ENCODE results near the gene U2AF2.

The U2AF2 gene

DNA sequence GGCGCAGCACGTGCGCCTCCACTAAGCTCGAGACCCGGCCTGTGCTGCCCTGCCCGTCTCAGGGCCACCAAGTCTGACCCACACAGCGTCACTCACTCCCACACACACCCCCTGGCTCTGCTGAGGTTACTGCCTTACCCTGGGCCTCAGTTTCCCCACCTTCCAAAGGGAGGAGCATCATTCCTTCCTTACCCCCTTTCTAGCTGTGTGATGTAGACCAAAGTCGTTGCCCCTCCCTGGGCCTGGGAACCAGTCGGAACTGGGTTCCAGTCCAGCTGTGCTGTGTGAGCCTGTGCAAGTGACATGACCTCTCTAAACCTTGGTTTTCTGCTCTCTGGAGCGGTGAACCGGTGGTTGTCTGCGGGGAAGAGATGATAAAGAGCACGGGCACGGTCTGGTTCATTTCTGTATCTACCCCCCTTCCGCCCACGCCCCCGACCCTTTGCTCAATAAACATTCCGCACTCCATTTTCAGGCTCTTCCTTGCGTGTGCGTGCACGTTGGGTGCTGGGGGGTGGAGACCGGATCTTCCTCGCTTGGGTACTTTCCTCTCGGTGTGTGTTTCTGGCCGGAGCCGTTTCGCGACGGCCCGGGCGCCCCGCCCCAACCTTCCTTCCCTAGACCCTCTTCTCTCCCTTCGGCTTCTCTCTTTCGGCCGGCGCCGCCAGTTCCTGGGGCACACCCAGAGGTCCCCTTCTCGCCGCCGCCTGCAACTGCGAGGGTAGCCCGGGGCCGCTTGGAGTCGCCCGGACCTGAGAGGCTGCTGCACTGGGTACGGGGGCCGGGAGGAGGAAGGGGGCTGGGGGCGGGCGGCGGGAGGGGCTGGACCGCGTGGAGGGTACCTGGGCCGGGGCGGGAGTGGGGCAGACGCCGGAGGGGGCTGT lies 11.6 kb upstream of the U2AF2 start, which contains the start of gene ZNF581 (continued):
- TF ChIP-seq ZNF274 (IDR thresholded peaks at IDR 0.05; ENCODE audit: low read length) = no peak
- TF ChIP-seq ZNF274 (tag by site-specific recombination; IDR thresholded peaks at IDR 0.05; ENCODE audit: borderline replicate concordance) = no peak
- TF ChIP-seq ZNF621 (tag by site-specific recombination; IDR thresholded peaks at IDR 0.05) = no peak
- no peak for TF ChIP-seq ZNF211 (tag by site-specific recombination; IDR thresholded peaks at IDR 0.05; ENCODE audit: low read depth)
- TF ChIP-seq ZNF37A (tag by site-specific recombination; IDR thresholded peaks at IDR 0.05) = no peak
- TF ChIP-seq, protein P1, sequence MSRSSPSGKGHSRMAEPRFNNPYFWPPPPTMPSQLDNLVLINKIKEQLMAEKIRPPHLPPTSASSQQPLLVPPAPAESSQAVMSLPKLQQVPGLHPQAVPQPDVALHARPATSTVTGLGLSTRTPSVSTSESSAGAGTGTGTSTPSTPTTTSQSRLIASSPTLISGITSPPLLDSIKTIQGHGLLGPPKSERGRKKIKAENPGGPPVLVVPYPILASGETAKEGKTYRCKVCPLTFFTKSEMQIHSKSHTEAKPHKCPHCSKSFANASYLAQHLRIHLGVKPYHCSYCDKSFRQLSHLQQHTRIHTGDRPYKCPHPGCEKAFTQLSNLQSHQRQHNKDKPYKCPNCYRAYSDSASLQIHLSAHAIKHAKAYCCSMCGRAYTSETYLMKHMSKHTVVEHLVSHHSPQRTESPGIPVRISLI (tag by site-specific recombination; IDR thresholded peaks at IDR 0.05) = no peak
- TF ChIP-seq SP7 (tag by site-specific recombination; IDR thresholded peaks at IDR 0.05) = peak; percentile 90
- peak; percentile 43; the same call in 1 of the 2 replicates for TF ChIP-seq ZBTB8A (tag by site-specific recombination; IDR thresholded peaks at IDR 0.05)
- no peak for TF ChIP-seq ZFP41 (tag by site-specific recombination; IDR thresholded peaks at IDR 0.05; ENCODE audit: borderline replicate concordance)
- TF ChIP-seq, protein P2, sequence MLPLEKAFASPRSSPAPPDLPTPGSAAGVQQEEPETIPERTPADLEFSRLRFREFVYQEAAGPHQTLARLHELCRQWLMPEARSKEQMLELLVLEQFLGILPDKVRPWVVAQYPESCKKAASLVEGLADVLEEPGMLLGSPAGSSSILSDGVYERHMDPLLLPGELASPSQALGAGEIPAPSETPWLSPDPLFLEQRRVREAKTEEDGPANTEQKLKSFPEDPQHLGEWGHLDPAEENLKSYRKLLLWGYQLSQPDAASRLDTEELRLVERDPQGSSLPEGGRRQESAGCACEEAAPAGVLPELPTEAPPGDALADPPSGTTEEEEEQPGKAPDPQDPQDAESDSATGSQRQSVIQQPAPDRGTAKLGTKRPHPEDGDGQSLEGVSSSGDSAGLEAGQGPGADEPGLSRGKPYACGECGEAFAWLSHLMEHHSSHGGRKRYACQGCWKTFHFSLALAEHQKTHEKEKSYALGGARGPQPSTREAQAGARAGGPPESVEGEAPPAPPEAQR (tag by site-specific recombination; IDR thresholded peaks at IDR 0.05) = no peak; the same call in 1 of the 2 replicates
- peak; percentile 48; the same call in 1 of the 2 replicates for TF ChIP-seq WT1 (tag by site-specific recombination; IDR thresholded peaks at IDR 0.05)
- no peak for TF ChIP-seq ZNF140 (tag by site-specific recombination; IDR thresholded peaks at IDR 0.05)
- TF ChIP-seq, protein P3, sequence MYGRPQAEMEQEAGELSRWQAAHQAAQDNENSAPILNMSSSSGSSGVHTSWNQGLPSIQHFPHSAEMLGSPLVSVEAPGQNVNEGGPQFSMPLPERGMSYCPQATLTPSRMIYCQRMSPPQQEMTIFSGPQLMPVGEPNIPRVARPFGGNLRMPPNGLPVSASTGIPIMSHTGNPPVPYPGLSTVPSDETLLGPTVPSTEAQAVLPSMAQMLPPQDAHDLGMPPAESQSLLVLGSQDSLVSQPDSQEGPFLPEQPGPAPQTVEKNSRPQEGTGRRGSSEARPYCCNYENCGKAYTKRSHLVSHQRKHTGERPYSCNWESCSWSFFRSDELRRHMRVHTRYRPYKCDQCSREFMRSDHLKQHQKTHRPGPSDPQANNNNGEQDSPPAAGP (tag by site-specific recombination; IDR thresholded peaks at IDR 0.05) = peak; percentile 87
- TF ChIP-seq ZNF112 (tag by site-specific recombination; IDR thresholded peaks at IDR 0.05) = no peak
- TF ChIP-seq, protein P4, sequence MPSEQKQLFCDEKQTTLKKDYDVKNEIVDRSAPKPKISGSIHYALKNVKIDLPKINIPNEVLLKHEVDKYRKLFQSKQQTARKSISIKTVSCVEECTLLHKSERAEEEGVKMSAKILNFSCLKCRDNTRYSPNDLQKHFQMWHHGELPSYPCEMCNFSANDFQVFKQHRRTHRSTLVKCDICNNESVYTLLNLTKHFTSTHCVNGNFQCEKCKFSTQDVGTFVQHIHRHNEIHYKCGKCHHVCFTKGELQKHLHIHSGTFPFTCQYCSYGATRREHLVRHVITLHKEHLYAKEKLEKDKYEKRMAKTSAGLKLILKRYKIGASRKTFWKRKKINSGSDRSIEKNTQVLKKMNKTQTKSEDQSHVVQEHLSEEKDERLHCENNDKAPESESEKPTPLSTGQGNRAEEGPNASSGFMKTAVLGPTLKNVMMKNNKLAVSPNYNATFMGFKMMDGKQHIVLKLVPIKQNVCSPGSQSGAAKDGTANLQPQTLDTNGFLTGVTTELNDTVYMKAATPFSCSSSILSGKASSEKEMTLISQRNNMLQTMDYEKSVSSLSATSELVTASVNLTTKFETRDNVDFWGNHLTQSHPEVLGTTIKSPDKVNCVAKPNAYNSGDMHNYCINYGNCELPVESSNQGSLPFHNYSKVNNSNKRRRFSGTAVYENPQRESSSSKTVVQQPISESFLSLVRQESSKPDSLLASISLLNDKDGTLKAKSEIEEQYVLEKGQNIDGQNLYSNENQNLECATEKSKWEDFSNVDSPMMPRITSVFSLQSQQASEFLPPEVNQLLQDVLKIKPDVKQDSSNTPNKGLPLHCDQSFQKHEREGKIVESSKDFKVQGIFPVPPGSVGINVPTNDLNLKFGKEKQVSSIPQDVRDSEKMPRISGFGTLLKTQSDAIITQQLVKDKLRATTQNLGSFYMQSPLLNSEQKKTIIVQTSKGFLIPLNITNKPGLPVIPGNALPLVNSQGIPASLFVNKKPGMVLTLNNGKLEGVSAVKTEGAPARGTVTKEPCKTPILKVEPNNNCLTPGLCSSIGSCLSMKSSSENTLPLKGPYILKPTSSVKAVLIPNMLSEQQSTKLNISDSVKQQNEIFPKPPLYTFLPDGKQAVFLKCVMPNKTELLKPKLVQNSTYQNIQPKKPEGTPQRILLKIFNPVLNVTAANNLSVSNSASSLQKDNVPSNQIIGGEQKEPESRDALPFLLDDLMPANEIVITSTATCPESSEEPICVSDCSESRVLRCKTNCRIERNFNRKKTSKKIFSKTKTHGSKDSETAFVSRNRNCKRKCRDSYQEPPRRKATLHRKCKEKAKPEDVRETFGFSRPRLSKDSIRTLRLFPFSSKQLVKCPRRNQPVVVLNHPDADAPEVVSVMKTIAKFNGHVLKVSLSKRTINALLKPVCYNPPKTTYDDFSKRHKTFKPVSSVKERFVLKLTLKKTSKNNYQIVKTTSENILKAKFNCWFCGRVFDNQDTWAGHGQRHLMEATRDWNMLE (tag by site-specific recombination; conservative IDR thresholded peaks at IDR 0.05; ENCODE audit: low read depth) = peak; percentile 48; the same call in 1 of the 2 replicates
- no peak for TF ChIP-seq SETDB1 (IDR thresholded peaks at IDR 0.05; ENCODE audit: insufficient read length, low read length)
- no peak for TF ChIP-seq ZNF707 (tag by site-specific recombination; IDR thresholded peaks at IDR 0.05)
- peak; percentile 74; the same call in 1 of the 2 replicates for TF ChIP-seq HOXD13 (CRISPR knock-in tag; IDR thresholded peaks at IDR 0.05; ENCODE audit: borderline replicate concordance)
- TF ChIP-seq ZNF558 (tag by site-specific recombination; IDR thresholded peaks at IDR 0.05) = no peak
- TF ChIP-seq ZSCAN16 (tag by site-specific recombination; IDR thresholded peaks at IDR 0.05) = no peak
- no peak for TF ChIP-seq SCRT1 (tag by site-specific recombination; IDR thresholded peaks at IDR 0.05; ENCODE audit: borderline replicate concordance)
- TF ChIP-seq, protein P5, sequence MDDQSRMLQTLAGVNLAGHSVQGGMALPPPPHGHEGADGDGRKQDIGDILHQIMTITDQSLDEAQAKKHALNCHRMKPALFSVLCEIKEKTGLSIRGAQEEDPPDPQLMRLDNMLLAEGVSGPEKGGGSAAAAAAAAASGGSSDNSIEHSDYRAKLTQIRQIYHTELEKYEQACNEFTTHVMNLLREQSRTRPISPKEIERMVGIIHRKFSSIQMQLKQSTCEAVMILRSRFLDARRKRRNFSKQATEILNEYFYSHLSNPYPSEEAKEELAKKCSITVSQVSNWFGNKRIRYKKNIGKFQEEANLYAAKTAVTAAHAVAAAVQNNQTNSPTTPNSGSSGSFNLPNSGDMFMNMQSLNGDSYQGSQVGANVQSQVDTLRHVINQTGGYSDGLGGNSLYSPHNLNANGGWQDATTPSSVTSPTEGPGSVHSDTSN (CRISPR knock-in tag; IDR thresholded peaks at IDR 0.05) = no peak; the same call in 1 of the 2 replicates
- no peak for TF ChIP-seq MEIS1 (CRISPR knock-in tag; IDR thresholded peaks at IDR 0.05; ENCODE audit: borderline replicate concordance)
- TF ChIP-seq ZNF121 (tag by site-specific recombination; IDR thresholded peaks at IDR 0.05) = peak; percentile 12; the same call in 1 of the 2 replicates
- TF ChIP-seq, protein P6, sequence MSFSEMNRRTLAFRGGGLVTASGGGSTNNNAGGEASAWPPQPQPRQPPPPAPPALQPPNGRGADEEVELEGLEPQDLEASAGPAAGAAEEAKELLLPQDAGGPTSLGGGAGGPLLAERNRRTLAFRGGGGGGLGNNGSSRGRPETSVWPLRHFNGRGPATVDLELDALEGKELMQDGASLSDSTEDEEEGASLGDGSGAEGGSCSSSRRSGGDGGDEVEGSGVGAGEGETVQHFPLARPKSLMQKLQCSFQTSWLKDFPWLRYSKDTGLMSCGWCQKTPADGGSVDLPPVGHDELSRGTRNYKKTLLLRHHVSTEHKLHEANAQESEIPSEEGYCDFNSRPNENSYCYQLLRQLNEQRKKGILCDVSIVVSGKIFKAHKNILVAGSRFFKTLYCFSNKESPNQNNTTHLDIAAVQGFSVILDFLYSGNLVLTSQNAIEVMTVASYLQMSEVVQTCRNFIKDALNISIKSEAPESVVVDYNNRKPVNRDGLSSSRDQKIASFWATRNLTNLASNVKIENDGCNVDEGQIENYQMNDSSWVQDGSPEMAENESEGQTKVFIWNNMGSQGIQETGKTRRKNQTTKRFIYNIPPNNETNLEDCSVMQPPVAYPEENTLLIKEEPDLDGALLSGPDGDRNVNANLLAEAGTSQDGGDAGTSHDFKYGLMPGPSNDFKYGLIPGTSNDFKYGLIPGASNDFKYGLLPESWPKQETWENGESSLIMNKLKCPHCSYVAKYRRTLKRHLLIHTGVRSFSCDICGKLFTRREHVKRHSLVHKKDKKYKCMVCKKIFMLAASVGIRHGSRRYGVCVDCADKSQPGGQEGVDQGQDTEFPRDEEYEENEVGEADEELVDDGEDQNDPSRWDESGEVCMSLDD (tag by site-specific recombination; IDR thresholded peaks at IDR 0.05) = peak; percentile 96
- TF ChIP-seq KLF7 (tag by site-specific recombination; IDR thresholded peaks at IDR 0.05; ENCODE audit: borderline replicate concordance) = peak; percentile 100

All from HEK293 (cell line).